GM19395 (cell line): Measurements from ENCODE around the gene CABS1.

ENCODE experiments used
- ATAC-seq: cut with Tn5 transposase; IDR thresholded peaks from one replicate; pipeline ENCODE4 v1.9.1; 2021; ENCODE audit warnings: mild to moderate bottlenecking, moderate library complexity; ENCODE audit not compliant: unreplicated experiment

Gene CABS1

DNA sequence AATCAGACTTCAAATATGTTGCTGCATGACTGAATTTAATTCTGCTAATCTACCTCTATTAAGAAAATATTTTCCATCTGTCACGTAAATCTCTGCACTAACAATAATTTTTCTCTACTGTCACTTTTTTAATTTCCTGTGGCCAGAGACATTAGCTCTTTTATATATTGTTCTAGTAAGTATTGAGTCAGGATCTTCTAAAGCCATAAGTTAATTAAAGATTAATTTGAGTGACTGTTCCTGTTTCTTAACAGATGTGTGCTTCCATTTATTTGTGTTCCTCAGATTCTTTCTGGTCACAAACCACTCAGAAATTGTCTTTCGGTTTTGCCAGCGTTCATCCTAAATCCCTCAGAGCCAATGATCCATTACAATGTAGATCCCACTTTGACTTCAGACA, 45.8 kb downstream of the CABS1 start:
- ATAC-seq: no peak

DNA sequence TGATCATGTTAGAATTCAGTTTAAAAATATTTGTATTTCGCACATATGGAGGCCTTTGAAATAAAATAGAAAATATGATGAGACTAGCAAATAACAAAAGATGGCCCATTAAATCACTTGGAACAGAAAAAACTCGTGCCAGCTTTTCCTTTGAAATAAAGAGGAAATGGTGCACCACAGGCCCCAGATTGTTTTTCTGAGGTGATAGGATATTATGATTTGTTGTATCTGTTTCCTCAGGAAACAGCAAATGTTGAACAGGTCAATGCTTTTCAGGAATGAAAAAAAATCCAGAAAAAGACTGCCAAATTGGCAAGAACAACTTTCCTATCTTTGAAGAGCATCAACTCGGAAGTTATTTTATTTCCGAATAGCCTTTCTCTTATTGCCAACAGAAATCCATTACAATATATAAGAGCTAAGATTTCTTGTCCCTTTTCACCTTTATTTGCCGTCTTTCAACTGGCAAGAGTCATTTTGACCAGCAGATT, 48.0 kb downstream of the CABS1 start, which contains the start of gene SMR3B:
Gene SMR3B (plus strand): TSS at position 441 of the 491 bp plus-strand sequence. CDS start 1,380 bp downstream, outside the sequence.
- no peak for ATAC-seq
